Transverse colon (tissue), 4 donors: ENCODE measurements around the gene CADM2.

ENCODE experiments used
- POLR2A ChIP-seq: fragments of 450-650 bp; IDR thresholded peaks from one replicate; pipeline ENCODE4 v1.6.1; 2016; ENCODE audit warnings: antibody characterized with exemption, mild to moderate bottlenecking, moderate library complexity
- POLR2AphosphoS5 ChIP-seq, 3 donors: sonication (generic); formaldehyde crosslinking; IDR thresholded peaks; one replicate each; pipeline ENCODE4 v1.6.1; 2016; ENCODE audit warnings: antibody characterized with exemption in 3 of 3
- TF ChIP-seq, protein P1 (sequence below), 5 experiments: fragments of 200-600 bp in 3 of 5; fragments of 450-650 bp in 2 of 5; sonication (generic) in 3 of 5; IDR thresholded peaks; 1 replicate in 2 of 5; 2 replicates in 3 of 5; pipeline ENCODE4 v1.5.1; 2016 to 2017; ENCODE audit warnings: antibody characterized with exemption in 5 of 5, inconsistent platforms in 3 of 5, mild to moderate bottlenecking in 2 of 5, moderate library complexity in 1 of 5

DNA sequence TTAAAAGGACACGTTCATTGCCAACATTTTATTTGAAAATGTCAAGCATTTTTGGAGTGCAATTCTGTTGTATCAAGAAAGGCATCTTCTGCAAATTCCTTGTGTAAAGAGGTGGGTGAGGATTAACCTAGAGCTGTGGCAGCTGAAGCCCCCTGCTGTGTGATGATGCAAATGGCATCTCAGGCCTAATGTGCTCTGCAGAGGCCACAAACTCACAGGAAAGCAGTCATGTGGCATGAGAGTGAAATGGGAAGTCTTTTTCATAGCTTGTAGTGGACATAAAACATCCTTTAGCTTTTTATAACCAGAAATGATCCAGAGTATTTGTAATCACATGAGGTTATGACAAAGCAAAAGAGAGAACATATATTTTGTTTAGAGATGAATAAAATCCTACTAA lies 6.4 kb downstream of the CADM2 start:
- TF ChIP-seq POLR2A (no peak), POLR2AphosphoS5 (IDR thresholded peaks at IDR 0.05) (no peak)
- TF ChIP-seq, protein P1, sequence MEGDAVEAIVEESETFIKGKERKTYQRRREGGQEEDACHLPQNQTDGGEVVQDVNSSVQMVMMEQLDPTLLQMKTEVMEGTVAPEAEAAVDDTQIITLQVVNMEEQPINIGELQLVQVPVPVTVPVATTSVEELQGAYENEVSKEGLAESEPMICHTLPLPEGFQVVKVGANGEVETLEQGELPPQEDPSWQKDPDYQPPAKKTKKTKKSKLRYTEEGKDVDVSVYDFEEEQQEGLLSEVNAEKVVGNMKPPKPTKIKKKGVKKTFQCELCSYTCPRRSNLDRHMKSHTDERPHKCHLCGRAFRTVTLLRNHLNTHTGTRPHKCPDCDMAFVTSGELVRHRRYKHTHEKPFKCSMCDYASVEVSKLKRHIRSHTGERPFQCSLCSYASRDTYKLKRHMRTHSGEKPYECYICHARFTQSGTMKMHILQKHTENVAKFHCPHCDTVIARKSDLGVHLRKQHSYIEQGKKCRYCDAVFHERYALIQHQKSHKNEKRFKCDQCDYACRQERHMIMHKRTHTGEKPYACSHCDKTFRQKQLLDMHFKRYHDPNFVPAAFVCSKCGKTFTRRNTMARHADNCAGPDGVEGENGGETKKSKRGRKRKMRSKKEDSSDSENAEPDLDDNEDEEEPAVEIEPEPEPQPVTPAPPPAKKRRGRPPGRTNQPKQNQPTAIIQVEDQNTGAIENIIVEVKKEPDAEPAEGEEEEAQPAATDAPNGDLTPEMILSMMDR (IDR thresholded peaks at IDR 0.05): no peak
